ENCODE results near the gene XRCC3.

DNA sequence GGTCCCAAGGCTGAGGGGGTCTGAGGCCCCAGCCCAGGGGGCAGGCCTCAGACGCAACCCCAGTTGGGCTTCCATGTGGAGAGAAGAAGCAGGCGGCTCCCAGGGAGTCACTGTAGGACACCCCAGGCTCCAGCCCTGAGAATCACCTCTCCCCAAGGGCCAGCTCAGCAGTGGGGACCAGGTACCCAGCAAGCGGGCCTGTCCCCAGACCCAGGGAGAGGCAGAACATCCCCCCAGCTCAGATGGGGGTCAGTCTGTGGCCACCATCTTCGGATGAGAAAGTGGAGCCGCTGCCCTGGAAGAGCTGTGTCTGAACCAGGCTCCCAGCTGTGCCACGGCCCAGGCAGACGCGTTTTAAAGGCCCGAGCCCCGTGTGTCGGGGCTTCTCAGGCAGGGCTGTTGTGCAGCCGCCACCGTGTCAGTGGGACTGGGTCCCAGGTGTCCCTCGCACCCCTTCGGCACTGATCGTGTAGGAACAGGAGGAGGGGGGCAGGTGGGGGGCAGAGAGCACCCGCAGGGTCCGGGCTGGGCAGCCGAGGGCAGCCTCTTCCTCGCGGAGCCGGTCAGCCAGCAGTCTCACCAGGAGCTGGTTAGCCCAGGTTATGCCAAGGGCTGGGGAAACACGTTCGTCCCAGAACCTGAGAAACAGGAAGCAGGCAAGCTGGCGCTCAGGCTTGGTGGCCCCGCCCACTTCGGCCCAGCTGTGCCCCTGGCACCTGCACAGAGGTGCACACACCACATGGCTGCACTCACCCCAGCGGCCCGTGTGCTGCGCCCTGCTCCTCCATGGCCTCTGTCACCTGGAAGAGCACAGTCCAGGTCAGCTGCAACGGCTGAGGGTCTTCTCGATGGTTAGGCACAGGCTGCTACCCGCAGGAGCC, 16.6 kb downstream of the XRCC3 start:
- TF ChIP-seq GATA2 (IDR thresholded peaks at IDR 0.05; ENCODE audit: low read depth, low read length) (no peak), GATA3 (IDR thresholded peaks at IDR 0.05; ENCODE audit: low read depth, low read length) (no peak)

Data from SH-SY5Y (cell line).